GM12873 (cell line): Measurements from ENCODE around the gene VANGL2.

Experiments used
- CTCF ChIP-seq: IDR thresholded peaks from 2 replicates; pipeline ENCODE4 v1.5.1; 2012; ENCODE audit warnings: low read depth, mild to moderate bottlenecking, moderate library complexity, low read length, control low read depth; ENCODE audit not compliant: insufficient read depth; ENCODE audit errors: missing control alignments

VANGL2 gene

GRCh38 chr1:160365325-160365724 is 35.0 kb upstream of the VANGL2 start:
- no peak for TF ChIP-seq CTCF

- TF ChIP-seq CTCF = no peak
These were observed 33.4 kb upstream of the VANGL2 start, which contains the start of gene NHLH1 for GRCh38 chr1:160366731-160367515. Gene NHLH1, plus strand, starts transcription at chr1:160367071. Its CDS starts 3,661 bp downstream, at chr1:160370732.

DNA sequence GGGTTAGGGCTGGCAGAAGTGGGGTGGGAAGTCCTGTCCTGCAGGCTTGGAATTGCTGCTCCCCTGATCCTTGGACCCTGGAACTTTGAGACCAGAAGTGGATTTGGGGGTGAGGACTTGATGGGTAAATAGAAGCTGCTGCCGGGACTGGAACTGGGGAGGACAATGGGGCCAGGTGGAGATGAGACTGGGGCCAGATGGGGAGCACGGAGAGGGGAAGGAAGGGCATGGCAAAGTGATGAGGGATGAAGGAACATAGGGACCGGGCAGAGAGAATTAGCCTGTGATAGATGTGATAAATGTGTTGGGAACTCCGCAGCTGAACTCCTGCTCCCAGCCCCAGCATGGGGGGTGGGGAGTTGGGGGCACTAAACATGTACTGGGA is 32.9 kb upstream of the VANGL2 start:
- TF ChIP-seq CTCF = no peak

DNA sequence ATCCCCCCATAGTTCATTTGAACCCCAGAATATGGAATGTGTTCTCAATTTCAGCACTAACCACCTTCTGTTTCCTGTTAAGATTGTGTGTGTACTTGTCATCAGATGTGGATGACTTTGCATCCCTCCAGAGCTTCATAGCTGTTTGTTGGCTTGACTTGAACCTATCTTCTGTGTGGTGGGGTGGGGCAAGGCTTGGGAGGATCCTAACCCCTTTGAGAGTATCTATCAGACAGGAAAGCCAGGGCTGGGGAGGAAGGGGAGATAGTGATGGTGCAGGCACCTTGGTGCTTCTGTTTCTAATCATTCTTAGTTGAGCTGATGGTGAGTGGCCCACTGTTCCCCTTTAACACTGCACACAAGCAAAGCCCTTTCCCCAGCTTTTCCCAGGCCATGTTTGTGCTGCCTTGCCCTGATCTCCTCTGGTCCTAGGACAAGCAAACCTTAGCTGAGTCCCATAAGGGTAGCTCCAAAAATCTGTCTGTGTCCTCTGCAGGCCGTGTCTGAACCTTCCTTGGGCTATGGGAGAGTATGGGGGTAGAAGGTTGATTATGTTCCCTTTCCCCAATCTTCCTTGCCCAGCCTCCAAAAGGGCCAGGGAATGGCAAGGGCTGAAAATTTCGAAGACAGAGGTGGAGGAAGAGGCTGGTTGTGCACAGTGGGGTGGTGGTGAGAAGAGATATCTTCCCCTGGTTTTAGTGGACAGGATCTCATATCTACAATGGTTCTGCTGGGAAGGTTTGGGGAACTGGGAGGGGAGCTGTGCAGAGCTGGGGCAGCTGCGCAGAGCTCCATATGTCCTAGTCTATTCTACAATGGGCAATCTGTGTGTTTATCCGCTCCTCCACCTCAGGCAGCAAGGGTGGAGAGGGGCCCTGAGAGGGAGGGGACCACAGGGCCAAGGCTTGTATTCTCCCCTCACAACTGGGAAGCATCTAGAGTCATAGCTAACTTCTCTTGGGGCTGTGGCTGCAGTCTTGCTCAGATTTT is 32.1 kb upstream of the VANGL2 start:
- no peak for TF ChIP-seq CTCF

DNA sequence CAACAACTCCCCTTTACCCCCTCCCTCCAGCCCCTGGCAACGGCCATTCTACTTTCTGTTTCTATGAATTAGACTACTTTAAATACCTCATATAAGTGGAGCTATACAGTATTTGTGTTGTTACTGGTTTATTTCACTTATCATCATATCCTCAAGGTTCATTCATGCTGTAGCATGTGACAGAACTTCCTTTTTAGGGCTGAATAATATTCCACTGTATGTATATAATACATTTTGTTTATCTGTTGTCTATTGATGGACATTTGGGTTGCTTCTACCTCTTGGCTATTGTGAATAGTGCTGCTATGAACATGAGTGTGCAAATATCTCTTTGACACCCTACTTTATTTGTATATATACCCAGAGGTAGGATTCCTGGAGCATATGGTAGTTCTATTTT is 31.3 kb upstream of the VANGL2 start:
- TF ChIP-seq CTCF = no peak

DNA sequence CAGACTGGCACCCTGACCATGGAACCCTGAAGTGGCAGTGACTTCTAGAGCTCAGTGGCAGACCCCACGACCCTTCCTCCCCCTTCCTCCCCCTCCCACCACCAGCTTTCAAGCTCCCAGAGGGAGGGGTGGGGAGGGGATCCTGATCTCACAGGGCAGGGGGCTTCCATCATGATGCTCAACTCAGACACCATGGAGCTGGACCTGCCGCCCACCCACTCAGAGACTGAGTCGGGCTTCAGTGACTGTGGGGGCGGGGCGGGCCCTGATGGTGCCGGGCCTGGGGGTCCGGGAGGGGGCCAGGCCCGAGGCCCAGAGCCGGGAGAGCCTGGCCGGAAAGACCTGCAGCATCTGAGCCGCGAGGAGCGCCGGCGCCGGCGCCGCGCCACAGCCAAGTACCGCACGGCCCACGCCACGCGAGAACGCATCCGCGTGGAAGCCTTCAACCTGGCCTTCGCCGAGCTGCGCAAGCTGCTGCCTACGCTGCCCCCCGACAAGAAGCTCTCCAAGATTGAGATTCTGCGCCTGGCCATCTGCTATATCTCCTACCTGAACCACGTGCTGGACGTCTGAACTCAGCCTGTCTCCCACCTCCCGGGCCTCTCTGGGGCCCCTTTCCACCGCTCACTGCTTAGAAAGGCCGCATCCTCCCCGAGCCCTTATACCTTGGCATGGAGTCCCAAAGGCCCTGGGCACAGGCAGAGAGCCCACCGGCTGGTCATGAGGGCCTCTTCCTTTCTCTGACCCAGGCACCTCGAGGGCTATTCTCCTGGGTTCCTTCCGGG is 29.6 kb upstream of the VANGL2 start:
- no peak for TF ChIP-seq CTCF
